HG03571 (cell line): ENCODE data around the gene BORCS6.
"Not testable (repeated sequence)": the region's sequence is repeated elsewhere in the genome, so short reads cannot be mapped to it uniquely, and the experiment has no call there.

Experiments used
- ATAC-seq: cut with Tn5 transposase; IDR thresholded peaks from one replicate; pipeline ENCODE4 v1.9.1; 2021; ENCODE audit not compliant: unreplicated experiment

BORCS6 gene

DNA sequence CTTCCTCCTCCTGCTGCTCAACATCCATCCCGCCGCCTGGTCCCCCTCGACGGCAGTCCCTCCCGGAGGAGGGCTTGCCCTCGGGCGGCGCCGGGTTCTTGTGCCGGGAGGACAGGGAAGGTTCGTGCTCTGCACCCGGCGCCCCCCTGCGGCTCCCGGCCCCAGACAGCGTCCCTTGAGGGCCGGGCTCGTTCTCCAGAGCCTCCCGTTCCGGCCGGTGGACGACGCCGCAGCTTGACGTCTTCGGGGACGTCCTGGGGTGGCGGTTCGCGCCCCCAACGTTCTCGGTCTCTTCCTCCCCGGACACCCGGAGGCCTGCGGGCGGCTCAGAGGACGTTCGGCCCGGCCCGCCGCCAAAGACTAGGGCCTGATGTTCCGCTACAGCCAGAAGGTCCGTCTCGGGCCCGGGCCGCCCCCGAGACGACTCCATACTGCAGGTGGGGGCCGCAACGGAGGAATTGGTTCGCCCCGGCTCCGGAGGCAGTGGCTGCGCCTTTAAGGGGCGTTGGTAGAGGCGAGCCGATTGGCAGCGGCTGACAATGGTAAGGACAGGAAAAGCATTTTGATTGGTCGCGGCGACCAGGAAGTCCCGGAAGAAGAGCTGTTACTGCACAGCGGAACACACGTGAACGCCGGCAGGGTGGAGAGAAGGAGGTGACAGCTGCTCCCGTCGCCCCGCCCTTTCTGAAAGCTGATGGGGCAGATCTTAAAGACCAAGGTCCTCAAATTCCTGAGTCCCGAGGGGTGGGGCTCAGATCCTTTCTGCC, at the start of gene BORCS6:
Gene BORCS6 (minus strand): TSS at position 470 of the 767 bp plus-strand sequence. CDS start 40 bp downstream, at position 430.
- ATAC-seq, result peak; percentile 44

DNA sequence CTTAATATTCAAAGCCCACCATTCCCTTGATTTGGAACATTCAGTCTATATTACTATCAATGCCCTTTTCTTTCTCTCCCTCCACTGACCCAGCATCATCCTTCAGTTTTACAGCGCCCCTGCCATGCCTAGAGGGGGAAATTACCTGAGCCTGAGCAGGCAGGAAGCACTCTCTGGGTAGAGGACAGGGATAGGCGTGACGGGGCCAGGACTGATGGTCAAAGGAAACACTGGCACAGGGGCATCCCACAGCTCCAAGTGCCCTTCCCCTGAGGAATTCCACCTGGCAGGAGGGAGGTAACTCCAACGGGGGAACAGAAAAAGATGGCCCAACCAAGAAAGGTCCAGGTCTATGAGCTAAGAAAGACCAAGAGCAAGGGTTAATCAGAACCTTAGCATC, 47.9 kb upstream of the BORCS6 start:
- ATAC-seq, result no peak

GRCh38 chr17:8237175-8237574, 47.2 kb upstream of the BORCS6 start:
- ATAC-seq, result no peak

DNA sequence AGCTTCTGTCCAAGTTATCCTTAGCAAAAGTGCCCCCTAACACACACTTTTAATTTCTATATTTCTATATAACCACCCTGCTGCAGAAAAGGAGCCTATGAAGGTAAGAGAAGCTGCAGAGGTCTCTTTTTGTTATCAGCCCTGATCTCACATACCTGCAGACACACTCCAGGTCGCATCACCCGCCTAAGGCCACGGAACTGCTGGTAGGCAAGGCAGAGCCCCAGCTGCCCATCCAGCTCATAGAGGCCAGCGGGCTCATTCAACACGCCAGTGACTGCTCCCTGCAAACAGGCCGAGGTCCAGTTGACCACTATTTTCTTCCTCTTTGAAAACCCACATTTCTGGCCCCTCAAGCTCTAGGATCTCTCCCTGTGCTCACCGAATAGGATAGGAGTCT, 45.7 kb upstream of the BORCS6 start:
- ATAC-seq, result no peak

DNA sequence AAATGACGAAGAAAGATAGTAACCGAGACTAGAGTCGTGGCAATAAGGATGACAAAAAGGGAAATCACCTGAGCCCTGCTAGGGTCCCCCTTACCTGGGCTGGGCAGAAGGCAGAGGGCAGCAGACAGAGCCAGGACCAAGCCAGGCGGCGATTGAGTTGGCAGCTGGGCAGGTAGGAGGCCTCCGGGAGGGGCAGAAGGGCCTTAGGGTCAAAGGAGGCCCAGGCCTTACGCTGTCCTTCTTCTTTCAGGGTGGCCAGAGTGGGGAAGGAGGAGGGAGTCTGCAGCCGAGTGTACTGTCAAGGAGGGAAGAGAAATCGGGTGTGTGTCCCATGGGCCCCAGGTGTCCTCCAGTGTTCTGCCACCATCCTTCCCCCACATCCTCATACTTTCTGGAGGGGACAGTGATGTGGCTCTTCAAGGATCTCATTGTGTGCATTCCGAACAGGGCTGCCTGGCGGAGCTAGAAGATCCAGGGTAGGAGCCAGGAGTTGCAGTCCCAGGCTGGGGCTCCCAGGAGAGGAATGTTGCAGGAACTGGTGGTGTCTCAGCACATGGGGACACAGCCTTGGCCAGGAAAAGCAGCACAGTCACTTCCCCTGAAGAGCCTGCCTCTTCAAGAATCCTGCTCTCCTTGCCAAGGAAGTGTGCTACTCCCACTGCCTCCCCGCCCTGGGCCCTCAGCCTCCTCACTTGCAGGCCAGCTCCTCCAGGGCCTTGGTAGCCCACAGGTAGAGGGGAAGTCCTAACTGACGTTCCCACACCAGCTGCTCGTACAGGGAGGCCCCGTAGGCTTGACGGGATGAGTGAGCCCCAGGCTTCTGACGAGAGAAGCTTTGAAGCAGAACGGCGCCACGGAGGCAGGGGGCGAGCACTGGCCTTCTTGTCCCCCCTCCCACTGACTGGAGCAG, 44.6 kb upstream of the BORCS6 start:
- no peak for ATAC-seq

- ATAC-seq, result no peak
Observed at GRCh38 chr17:8231701-8232100, 41.7 kb upstream of the BORCS6 start.

GRCh38 chr17:8227238-8227581, 37.2 kb upstream of the BORCS6 start:
- ATAC-seq, result no peak

DNA sequence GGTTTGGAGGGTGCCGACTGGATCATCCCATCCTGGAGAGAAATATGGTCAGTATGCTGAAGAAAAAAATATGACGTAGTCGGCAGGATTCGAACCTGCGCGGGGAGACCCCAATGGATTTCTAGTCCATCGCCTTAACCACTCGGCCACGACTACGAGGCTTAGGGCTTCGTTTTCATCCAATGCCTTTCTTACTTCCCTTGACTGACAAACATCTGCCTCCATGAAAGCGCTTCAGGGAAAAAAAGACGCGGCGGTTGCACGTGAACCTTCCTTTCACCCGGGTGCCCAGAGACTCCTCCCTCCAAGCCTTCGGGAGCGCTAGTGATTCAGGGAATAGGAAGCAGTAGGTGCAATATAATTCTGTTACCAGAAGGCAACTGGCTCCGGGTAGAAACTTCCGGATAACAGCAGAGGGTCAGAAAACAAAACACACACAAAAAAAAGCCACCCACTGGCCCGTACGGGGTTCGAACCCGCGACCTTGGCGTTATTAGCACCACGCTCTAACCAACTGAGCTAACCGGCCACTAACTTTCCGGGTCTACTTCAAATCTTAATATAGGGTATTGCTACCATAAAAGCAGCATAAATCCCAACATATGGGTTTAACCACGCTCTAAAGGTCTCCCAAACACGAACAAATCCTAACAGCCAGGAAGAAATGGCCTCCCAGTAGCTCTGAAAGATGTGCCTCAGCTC, 36.7 kb upstream of the BORCS6 start:
- no peak for ATAC-seq

- no peak for ATAC-seq
Observed at GRCh38 chr17:8225813-8226535, 36.0 kb upstream of the BORCS6 start.

DNA sequence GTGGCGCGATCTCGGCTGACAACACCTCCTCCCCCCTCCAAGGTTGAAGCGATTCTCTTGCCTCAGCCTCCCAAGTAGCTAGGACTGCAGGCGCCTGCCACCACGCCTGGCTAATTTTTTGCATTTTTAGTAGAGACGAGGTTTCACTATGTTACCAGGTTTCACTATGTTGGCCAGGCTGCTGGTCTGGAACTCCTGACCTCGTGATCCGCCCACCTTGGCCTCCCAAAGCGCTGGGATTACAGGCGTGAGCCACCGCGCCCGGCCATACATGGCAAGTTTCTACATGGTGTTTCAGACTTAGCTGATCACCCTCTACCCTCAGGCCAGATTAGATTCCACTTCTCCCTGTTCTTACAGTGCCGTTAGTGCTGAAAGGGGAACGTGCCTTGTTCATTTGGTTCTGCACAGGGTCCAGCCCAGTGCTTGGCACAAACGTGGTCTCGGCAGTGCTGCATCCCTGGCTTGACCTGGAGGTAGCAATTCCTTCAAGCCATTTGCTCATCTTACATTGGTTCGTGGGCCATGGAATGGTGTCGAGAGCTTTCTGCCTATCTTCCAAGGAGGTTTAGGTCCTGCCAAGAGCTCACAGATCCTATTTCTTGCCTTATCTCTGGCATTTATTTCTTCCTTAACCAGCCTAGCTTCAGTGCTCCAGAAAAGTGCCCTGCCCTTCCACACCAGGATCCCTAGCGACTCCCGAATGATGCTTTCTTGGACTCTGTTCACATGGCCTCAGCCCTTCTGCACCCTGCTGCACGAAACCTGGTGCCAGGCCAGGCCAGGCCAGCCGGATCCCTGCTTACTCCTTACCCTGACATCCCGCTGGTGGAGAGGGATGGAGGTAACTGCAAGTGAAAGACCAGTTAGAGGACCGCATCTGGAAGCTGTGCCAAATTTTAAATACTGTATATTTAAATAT, 35.2 kb upstream of the BORCS6 start:
- ATAC-seq, result no peak

DNA sequence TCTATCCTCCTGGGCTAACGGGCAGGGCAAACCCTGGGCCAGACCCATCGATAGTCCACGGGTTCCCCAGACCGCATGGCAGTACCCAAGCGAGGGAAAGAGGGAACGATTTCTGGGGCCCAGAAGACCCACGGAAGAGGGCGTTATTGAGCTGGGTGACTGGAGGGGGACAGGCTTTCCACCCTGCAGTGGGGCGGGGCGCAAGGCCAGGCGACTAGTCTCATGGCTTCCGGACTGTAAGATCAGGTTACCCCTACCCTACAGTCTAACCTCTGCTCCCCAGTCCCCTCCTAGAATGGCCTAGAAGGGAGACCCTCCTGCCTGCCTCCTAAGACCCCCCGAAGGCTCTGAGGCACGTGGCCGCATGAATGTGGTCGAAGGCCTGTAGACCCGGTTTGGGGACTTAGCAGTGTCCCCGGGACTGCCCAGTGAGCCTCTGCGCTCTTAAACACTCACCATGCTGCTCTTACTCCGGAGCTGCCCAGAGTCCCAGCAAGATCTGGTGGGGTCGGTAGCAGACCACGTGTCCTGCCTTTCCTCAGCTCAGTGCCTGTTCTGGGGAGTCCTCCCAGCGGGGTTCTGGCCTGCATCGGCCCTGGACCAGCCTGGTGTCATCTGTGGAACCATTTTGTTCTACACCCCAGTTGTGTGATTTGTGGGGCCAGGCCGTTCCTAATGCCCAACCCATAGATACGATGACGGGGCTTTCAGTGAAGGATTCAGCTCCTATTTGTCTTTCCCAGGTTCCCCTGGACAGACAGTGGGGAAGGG, 33.6 kb upstream of the BORCS6 start:
- ATAC-seq, result no peak

- ATAC-seq, result peak; percentile 43
Observed at GRCh38 chr17:8222630-8223355, 32.8 kb upstream of the BORCS6 start.

GRCh38 chr17:8222380-8222629, 32.3 kb upstream of the BORCS6 start:
- peak; percentile 21 for ATAC-seq

DNA sequence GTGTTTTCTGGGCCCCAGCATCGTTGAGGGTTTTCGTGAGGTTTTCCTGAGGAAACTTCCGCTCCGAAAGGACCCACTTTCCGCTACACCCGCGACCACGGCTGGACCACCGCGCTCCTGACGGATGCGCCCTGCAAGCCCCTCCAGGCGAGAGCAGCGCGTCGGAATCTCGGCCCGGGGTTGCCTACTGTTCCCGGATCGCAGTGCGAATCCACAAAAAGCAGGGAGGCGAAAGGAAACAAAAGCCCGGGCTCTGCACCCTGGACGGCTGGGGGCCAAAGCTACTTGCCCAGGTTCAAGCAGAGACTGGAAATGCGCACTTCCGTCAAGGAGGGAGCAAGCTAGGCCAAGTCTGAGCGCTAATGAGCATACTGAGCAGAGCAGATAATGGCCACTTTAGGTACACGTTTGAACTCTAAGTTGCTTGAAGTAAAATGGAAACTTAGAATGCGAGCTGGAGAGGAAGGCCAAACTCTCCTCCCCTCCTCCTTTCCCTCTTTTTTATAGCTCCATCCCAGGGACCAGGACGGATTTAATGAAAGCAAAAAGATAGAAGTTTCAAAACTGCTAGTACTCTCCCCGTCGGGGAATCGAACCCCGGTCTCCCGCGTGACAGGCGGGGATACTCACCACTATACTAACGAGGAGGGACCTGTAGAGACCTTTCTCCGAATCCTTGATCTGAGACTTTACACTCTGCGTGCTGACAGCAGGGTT, 31.8 kb upstream of the BORCS6 start:
- peak; percentile 38 for ATAC-seq

GRCh38 chr17:8220783-8221662, 31.0 kb upstream of the BORCS6 start:
- no peak for ATAC-seq

GRCh38 chr17:8214000-8214399, 24.0 kb upstream of the BORCS6 start:
- not testable (repeated sequence) for ATAC-seq
